Measurements from ENCODE around the gene FAM236D.
"Not testable (repeated sequence)": the region's sequence is repeated elsewhere in the genome, so short reads cannot be mapped to it uniquely, and the experiment has no call there.

- TF ChIP-seq SUZ12 (IDR thresholded peaks at IDR 0.05; ENCODE audit: extremely low read depth, insufficient read depth, insufficient read length); ZNF274 (IDR thresholded peaks at IDR 0.05; ENCODE audit: low read depth, low read length); YY1 (IDR thresholded peaks at IDR 0.05; ENCODE audit: insufficient read depth, insufficient read length): not testable (repeated sequence)
Measured at GRCh38 chrX:72776653-72777466, 31.1 kb downstream of the FAM236D start, which contains the start of gene DMRTC1B.
